Measurements from ENCODE around the gene LDLRAD1.

The LDLRAD1 gene

DNA sequence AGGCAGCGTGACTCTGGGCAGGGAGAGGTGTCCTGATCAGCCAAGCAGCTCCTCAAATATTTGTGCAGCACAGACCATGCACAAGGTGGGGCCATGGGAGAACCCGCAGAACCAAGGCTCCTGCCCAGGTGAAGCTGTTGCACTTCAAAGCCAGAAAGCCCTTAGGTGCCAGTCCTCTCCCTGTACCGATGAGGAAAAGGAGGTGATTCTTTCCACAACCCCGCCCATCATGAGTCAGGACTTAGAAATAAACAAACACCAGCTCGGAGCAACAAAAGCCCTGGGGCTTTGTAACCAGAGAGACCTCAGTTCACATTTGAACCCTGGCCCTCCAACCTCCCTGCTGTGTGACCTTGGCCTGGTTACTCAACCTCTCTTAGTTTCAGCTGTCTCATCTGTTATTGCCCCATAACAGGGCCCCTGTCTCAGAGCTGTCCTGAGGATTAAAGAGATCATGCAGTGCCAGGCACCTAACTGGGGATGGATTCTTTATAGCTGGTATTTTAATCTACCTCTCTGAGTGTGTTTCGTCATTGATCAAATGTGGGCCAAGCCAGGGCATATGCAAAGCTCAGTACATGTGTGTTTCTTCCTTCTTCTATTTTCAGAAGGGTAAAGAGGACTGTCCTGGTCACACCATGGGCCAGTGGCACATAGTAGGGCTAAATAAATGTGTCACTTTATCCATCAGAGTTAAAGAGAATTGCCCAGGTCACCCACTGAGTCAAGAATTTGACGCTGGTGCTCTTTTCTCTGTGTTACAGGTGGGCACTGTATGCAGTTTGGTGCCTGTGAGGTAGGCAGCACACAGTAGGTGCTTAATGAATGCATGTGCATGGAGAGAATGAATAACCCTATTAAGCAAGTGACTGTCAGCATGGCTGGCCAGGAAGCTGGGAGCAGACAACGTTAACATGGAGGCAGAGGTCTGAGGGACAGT lies 1.4 kb downstream of the LDLRAD1 start:
- ATAC-seq: no peak; the same call in 2 of the 3 replicates
- no peak for TF ChIP-seq TOX (CRISPR knock-in tag; IDR thresholded peaks at IDR 0.05; ENCODE audit: borderline replicate concordance)
- TF ChIP-seq ZNF8 (CRISPR knock-in tag; IDR thresholded peaks at IDR 0.05): no peak
- no peak for TF ChIP-seq OSR1 (CRISPR knock-in tag; IDR thresholded peaks at IDR 0.05)
- TF ChIP-seq ZFP30 (CRISPR knock-in tag; IDR thresholded peaks at IDR 0.05): no peak
- TF ChIP-seq CSDC2 (CRISPR knock-in tag; IDR thresholded peaks at IDR 0.05): no peak
- TF ChIP-seq, protein P1, sequence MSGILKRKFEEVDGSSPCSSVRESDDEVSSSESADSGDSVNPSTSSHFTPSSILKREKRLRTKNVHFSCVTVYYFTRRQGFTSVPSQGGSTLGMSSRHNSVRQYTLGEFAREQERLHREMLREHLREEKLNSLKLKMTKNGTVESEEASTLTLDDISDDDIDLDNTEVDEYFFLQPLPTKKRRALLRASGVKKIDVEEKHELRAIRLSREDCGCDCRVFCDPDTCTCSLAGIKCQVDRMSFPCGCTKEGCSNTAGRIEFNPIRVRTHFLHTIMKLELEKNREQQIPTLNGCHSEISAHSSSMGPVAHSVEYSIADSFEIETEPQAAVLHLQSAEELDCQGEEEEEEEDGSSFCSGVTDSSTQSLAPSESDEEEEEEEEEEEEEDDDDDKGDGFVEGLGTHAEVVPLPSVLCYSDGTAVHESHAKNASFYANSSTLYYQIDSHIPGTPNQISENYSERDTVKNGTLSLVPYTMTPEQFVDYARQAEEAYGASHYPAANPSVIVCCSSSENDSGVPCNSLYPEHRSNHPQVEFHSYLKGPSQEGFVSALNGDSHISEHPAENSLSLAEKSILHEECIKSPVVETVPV (CRISPR knock-in tag; IDR thresholded peaks at IDR 0.05): no peak
- TF ChIP-seq ISL1 (CRISPR knock-in tag; IDR thresholded peaks at IDR 0.05): no peak
- TF ChIP-seq ZNF565 (CRISPR knock-in tag; conservative IDR thresholded peaks at IDR 0.05; ENCODE audit: low read depth): no peak
- TF ChIP-seq ARNTL (CRISPR knock-in tag; IDR thresholded peaks at IDR 0.05; ENCODE audit: borderline replicate concordance, low read depth): no peak
- TF ChIP-seq RARB (CRISPR knock-in tag; IDR thresholded peaks at IDR 0.05): no peak
- TF ChIP-seq, protein P2, sequence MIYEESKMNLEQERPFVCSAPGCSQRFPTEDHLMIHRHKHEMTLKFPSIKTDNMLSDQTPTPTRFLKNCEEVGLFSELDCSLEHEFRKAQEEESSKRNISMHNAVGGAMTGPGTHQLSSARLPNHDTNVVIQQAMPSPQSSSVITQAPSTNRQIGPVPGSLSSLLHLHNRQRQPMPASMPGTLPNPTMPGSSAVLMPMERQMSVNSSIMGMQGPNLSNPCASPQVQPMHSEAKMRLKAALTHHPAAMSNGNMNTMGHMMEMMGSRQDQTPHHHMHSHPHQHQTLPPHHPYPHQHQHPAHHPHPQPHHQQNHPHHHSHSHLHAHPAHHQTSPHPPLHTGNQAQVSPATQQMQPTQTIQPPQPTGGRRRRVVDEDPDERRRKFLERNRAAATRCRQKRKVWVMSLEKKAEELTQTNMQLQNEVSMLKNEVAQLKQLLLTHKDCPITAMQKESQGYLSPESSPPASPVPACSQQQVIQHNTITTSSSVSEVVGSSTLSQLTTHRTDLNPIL (CRISPR knock-in tag; IDR thresholded peaks at IDR 0.05; ENCODE audit: low read depth): no peak

DNA sequence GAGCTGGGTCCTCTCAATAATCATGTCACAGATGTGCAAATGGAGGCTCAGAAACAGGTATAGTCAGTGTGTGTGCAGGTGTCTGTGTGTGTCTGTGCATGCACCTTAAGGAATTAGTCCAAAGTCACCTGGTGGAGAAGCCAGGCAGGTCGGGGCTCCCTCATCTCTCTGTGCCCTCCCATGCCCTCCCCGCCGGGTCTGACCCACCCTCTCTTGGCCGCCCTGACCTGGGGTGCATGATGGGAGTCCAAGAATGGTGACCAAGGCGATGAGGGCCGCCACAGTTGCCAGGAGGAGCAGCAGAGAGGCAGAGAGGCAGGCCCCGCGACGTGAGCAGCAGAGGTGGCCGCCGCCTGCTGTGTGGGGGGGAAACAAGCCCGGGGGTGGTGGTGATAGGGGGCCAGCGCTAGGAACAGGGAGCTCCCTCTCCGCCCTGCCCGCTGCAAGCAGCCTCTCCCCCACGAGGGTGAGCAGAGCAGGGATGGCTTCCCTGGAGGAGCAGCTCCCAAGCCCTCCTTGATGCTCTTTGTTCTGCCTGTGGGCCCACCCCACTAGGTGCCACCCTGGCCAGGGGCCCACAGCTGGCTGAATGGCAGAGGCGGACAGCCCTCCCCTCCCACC lies 3.9 kb downstream of the LDLRAD1 start:
- TF ChIP-seq ESRRG (CRISPR knock-in tag; IDR thresholded peaks at IDR 0.05): no peak
- TF ChIP-seq, protein P3, sequence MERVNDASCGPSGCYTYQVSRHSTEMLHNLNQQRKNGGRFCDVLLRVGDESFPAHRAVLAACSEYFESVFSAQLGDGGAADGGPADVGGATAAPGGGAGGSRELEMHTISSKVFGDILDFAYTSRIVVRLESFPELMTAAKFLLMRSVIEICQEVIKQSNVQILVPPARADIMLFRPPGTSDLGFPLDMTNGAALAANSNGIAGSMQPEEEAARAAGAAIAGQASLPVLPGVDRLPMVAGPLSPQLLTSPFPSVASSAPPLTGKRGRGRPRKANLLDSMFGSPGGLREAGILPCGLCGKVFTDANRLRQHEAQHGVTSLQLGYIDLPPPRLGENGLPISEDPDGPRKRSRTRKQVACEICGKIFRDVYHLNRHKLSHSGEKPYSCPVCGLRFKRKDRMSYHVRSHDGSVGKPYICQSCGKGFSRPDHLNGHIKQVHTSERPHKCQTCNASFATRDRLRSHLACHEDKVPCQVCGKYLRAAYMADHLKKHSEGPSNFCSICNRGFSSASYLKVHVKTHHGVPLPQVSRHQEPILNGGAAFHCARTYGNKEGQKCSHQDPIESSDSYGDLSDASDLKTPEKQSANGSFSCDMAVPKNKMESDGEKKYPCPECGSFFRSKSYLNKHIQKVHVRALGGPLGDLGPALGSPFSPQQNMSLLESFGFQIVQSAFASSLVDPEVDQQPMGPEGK (CRISPR knock-in tag; IDR thresholded peaks at IDR 0.05; ENCODE audit: borderline replicate concordance): no peak
- no peak for ATAC-seq

DNA sequence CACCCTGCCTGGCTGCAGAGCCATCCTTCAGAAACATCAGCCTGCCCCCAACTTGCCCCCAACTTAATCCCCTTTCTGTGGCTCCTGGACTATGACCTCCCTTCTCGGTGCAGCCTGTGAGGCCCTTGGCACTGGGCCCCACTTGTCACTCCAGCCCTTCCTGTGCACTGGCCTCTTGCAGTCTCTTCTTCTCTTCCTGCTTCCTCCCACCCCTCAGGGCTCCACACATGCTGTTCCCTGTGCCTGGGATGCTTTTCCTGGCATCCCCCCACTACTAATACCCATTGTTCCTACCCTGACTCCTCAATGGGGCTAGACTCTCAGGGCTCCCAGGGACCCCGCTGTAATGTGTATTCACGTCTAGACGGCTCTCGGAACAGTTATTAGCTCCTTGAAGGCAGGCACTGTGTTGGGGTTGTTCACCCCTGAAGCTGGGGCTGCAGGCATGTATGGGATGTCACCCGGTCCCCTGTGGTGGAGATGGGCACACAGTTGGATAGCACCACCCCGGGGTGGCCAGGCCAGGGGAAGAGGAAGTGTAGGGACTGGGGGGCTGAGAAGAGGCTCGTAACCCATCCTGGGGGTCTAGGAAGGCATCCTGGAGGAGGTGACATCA lies 4.5 kb downstream of the LDLRAD1 start:
- TF ChIP-seq OSR1 (CRISPR knock-in tag; IDR thresholded peaks at IDR 0.05): no peak
- TF ChIP-seq GLIS3 (CRISPR knock-in tag; IDR thresholded peaks at IDR 0.05): no peak
- TF ChIP-seq, protein P1 (CRISPR knock-in tag; IDR thresholded peaks at IDR 0.05): no peak
- TF ChIP-seq ESRRG (CRISPR knock-in tag; IDR thresholded peaks at IDR 0.05): no peak
- TF ChIP-seq, protein P2 (CRISPR knock-in tag; IDR thresholded peaks at IDR 0.05; ENCODE audit: low read depth): no peak
- TF ChIP-seq ZFP3 (CRISPR knock-in tag; IDR thresholded peaks at IDR 0.05): no peak
- no peak for TF ChIP-seq ZC3H10 (CRISPR knock-in tag; IDR thresholded peaks at IDR 0.05)
- TF ChIP-seq, protein P3 (CRISPR knock-in tag; IDR thresholded peaks at IDR 0.05; ENCODE audit: borderline replicate concordance): no peak
- TF ChIP-seq TCF4 (CRISPR knock-in tag; IDR thresholded peaks at IDR 0.05; ENCODE audit: borderline replicate concordance): no peak
- no peak for ATAC-seq
